Breast epithelium (tissue), 4 donors: ENCODE measurements around the gene HBG1. TPM values are rescaled to one million over a fixed set of nuclear protein-coding genes. Genes with fewer than 3 reads are reported as not detected.

Experiments
- DNase-seq, 2 donors: peaks; one replicate each; pipeline ENCODE4 v3.0.0-alpha.2; 2019; ENCODE audit warnings: low spot score in 2 of 2
- H3K27ac ChIP-seq, 2 donors: fragments of 200-600 bp; sonication (generic) in 1 of 2; one replicate each; pipeline ENCODE4 v1.5.1; 2016 to 2019; ENCODE audit warnings: mild to moderate bottlenecking in 1 of 2
- H3K27me3 ChIP-seq, 2 donors: fragments of 200-600 bp; sonication (generic) in 1 of 2; one replicate each; pipeline versions ENCODE4 v1.5.1 to v1.6.0; 2017 to 2019; ENCODE audit warnings: control low read depth in 1 of 2, mild to moderate bottlenecking in 1 of 2
- H3K36me3 ChIP-seq: fragments of 200-600 bp; one replicate; pipeline ENCODE4 v1.5.1; 2019
- H3K4me1 ChIP-seq, 2 donors: fragments of 200-600 bp; sonication (generic); one replicate each; pipeline ENCODE4 v1.5.1; 2016 to 2019; ENCODE audit warnings: control low read depth in 1 of 2
- H3K4me3 ChIP-seq, 3 donors: fragments of 200-600 bp; sonication (generic); 1 replicate in 2 of 3; 2 replicates in 1 of 3; pipeline ENCODE4 v1.5.1; 2016 to 2019; ENCODE audit warnings: mild to moderate bottlenecking in 3 of 3, moderate library complexity in 2 of 3
- H3K9me3 ChIP-seq, 2 donors: fragments of 200-600 bp; sonication (generic) in 1 of 2; one replicate each; pipeline ENCODE4 v1.5.1; 2016 to 2019; ENCODE audit warnings: control low read depth in 1 of 2
- POLR2A ChIP-seq: fragments of 450-650 bp; IDR thresholded peaks from one replicate; pipeline ENCODE4 v1.6.1; 2016; ENCODE audit warnings: antibody characterized with exemption, mild to moderate bottlenecking, moderate library complexity
- POLR2AphosphoS5 ChIP-seq, 3 donors: sonication (generic); formaldehyde crosslinking; IDR thresholded peaks; one replicate each; pipeline ENCODE4 v1.6.1; 2017; ENCODE audit warnings: antibody characterized with exemption in 3 of 3
- intact Hi-C: fragments of 100-400 bp; cut with DNase I; formaldehyde crosslinking; loops from one replicate; pipeline ENCODE4 v1.15.1; 2023; ENCODE audit warnings: low total_unique reads
- total RNA-seq, 3 donors: library from RNA; depleted of rRNA; stranded (reverse); fragments of >200 nt; gene quantifications; one replicate each; pipeline ENCODE4 v1.1.0, GENCODE V29; 2016
- TF ChIP-seq, protein P1 (sequence below), 3 donors: fragments of 450-650 bp; IDR thresholded peaks; one replicate each; pipeline ENCODE4 v1.5.1; 2016 to 2017; ENCODE audit warnings: antibody characterized with exemption in 3 of 3, mild to moderate bottlenecking in 3 of 3, moderate library complexity in 3 of 3

The HBG1 gene
- total RNA-seq, 3 donors from 2014 or later, result not detected

DNA sequence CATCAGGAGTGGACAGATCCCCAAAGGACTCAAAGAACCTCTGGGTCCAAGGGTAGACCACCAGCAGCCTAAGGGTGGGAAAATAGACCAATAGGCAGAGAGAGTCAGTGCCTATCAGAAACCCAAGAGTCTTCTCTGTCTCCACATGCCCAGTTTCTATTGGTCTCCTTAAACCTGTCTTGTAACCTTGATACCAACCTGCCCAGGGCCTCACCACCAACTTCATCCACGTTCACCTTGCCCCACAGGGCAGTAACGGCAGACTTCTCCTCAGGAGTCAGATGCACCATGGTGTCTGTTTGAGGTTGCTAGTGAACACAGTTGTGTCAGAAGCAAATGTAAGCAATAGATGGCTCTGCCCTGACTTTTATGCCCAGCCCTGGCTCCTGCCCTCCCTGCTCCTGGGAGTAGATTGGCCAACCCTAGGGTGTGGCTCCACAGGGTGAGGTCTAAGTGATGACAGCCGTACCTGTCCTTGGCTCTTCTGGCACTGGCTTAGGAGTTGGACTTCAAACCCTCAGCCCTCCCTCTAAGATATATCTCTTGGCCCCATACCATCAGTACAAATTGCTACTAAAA lies 22.8 kb downstream of the HBG1 start, which contains the start of gene HBB:
Gene HBB (minus strand): TSS at position 340 of the 579 bp plus-strand sequence. CDS start 50 bp downstream, at position 290.
- Histone ChIP-seq H3K9me3 (peaks cover 0 to 3% of the 10 kb centered on the region in 2 donors), H3K4me3 (no peak within 1 kb of the TSS), H3K4me1 (no peaks in the 10 kb centered on the region), H3K36me3 (no peaks in the 10 kb centered on the region), H3K27ac (no peak within 1 kb of the TSS), H3K27me3 (no peaks in the 10 kb centered on the region)
- TF ChIP-seq, protein P1, sequence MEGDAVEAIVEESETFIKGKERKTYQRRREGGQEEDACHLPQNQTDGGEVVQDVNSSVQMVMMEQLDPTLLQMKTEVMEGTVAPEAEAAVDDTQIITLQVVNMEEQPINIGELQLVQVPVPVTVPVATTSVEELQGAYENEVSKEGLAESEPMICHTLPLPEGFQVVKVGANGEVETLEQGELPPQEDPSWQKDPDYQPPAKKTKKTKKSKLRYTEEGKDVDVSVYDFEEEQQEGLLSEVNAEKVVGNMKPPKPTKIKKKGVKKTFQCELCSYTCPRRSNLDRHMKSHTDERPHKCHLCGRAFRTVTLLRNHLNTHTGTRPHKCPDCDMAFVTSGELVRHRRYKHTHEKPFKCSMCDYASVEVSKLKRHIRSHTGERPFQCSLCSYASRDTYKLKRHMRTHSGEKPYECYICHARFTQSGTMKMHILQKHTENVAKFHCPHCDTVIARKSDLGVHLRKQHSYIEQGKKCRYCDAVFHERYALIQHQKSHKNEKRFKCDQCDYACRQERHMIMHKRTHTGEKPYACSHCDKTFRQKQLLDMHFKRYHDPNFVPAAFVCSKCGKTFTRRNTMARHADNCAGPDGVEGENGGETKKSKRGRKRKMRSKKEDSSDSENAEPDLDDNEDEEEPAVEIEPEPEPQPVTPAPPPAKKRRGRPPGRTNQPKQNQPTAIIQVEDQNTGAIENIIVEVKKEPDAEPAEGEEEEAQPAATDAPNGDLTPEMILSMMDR (IDR thresholded peaks at IDR 0.05), result no peak
- no peak for TF ChIP-seq POLR2AphosphoS5 (IDR thresholded peaks at IDR 0.05)
- TF ChIP-seq POLR2A, result no peak
- DNase-seq, result no peak
- intact Hi-C loops, result no loop called here

DNA sequence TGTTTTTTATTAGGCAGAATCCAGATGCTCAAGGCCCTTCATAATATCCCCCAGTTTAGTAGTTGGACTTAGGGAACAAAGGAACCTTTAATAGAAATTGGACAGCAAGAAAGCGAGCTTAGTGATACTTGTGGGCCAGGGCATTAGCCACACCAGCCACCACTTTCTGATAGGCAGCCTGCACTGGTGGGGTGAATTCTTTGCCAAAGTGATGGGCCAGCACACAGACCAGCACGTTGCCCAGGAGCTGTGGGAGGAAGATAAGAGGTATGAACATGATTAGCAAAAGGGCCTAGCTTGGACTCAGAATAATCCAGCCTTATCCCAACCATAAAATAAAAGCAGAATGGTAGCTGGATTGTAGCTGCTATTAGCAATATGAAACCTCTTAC lies 24.2 kb downstream of the HBG1 start:
- Histone ChIP-seq H3K9me3 (peaks cover 3 to 4% of the 10 kb centered on the region in 2 donors), H3K4me3 (no peak overlapping the region), H3K27me3 (no peaks in the 10 kb centered on the region), H3K36me3 (no peaks in the 10 kb centered on the region), H3K27ac (no peak overlapping the region), H3K4me1 (no peaks in the 10 kb centered on the region)
- no peak for TF ChIP-seq POLR2A
- TF ChIP-seq POLR2AphosphoS5 (IDR thresholded peaks at IDR 0.05), result no peak
- TF ChIP-seq, protein P1 (IDR thresholded peaks at IDR 0.05), result no peak
- intact Hi-C loops, result no loop called here
- no peak for DNase-seq

DNA sequence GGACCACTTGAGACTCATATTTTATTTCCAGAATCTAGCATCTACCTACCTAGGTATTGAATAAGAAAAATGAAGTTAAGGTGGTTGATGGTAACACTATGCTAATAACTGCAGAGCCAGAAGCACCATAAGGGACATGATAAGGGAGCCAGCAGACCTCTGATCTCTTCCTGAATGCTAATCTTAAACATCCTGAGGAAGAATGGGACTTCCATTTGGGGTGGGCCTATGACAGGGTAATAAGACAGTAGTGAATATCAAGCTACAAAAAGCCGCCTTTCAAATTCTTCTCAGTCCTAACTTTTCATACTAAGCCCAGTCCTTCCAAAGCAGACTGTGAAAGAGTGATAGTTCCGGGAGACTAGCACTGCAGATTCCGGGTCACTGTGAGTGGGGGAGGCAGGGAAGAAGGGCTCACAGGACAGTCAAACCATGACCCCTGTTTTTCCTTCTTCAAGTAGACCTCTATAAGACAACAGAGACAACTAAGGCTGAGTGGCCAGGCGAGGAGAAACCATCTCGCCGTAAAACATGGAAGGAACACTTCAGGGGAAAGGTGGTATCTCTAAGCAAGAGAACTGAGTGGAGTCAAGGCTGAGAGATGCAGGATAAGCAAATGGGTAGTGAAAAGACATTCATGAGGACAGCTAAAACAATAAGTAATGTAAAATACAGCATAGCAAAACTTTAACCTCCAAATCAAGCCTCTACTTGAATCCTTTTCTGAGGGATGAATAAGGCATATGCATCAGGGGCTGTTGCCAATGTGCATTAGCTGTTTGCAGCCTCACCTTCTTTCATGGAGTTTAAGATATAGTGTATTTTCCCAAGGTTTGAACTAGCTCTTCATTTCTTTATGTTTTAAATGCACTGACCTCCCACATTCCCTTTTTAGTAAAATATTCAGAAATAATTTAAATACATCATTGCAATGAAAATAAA lies 24.8 kb downstream of the HBG1 start:
- intact Hi-C loops, result no loop called here
- TF ChIP-seq, protein P1 (IDR thresholded peaks at IDR 0.05), result no peak
- TF ChIP-seq POLR2AphosphoS5 (IDR thresholded peaks at IDR 0.05), result no peak
- TF ChIP-seq POLR2A, result no peak
- H3K4me3 ChIP-seq, result no peak overlapping the region
- H3K27ac ChIP-seq, result no peak overlapping the region
- no peaks in the 10 kb centered on the region for H3K36me3 ChIP-seq
- H3K9me3 ChIP-seq, result peaks cover 3 to 4% of the 10 kb centered on the region in 2 donors
- H3K27me3 ChIP-seq, result no peaks in the 10 kb centered on the region
- no peak for DNase-seq
- no peaks in the 10 kb centered on the region for H3K4me1 ChIP-seq

DNA sequence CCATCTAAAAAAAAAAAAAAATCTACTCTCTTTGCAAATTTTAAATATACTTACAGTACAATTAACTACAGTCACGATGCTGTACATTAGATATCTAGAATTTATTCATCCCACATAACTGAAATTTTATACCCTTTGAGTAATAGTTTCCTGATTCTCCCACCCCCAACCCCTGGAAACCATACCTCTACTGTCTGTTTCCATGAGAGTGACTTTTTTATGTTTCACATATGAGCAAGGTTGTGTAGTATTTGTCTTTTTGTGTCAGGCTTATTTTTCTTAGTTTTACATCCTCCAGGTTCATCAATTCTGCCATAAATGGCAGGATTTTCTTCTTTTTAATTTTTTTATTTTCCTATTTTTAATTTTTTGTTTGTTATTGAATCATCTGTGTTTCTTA lies 26.0 kb downstream of the HBG1 start:
- Histone ChIP-seq H3K36me3 (no peaks in the 10 kb centered on the region), H3K4me1 (no peaks in the 10 kb centered on the region), H3K9me3 (peaks cover 3 to 4% of the 10 kb centered on the region in 2 donors), H3K27me3 (no peaks in the 10 kb centered on the region), H3K27ac (no peak overlapping the region), H3K4me3 (no peak overlapping the region)
- intact Hi-C loops, result no loop called here
- TF ChIP-seq POLR2A (no peak), POLR2AphosphoS5 (IDR thresholded peaks at IDR 0.05) (no peak)
- TF ChIP-seq, protein P1 (IDR thresholded peaks at IDR 0.05), result no peak
- no peak for DNase-seq

DNA sequence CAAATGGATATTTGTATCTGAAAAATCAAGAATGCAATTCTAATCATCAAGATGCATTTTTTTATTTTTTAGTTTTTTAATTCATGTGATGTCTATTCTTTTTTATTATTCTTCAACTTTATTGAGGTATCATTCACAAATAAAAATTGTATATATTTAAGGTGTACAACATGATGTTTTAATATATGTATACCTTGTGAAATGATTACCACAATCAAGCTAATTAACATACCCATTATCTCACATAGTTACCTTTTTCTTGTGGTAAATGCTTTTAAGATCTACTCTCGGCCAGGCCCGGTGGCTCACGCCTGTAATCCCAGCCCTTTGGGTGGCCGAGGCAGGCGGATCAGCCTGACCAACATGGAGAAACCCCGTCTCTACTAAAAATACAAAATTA lies 26.5 kb downstream of the HBG1 start:
- Histone ChIP-seq H3K4me1 (no peaks in the 10 kb centered on the region), H3K36me3 (no peaks in the 10 kb centered on the region), H3K27me3 (no peaks in the 10 kb centered on the region), H3K4me3 (no peak overlapping the region), H3K9me3 (peaks cover 3 to 4% of the 10 kb centered on the region in 2 donors), H3K27ac (no peak overlapping the region)
- TF ChIP-seq, protein P1 (IDR thresholded peaks at IDR 0.05), result no peak
- TF ChIP-seq POLR2A (no peak), POLR2AphosphoS5 (IDR thresholded peaks at IDR 0.05) (no peak)
- intact Hi-C loops, result no loop called here
- DNase-seq, result no peak
